Measurements from ENCODE around the gene ALKBH3.

The ALKBH3 gene

DNA sequence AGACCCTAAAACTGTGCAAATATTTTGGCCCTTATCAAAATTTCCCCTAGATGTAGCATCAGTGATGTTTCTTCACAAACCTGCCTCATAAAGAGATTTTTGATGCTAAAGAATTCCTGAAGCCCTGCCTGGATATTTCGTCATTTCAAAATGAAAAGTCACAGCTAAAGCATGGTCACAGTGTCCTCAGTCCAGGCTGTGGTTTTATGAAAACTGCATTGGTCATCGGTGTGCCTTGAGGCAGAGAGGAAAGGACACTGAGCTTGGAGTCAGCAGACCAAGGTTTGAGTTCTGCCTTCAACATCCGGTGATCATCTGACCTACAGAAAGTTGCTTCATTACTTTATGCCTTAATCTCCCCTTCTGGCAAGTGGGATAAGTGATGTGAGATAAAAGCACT, 34.8 kb upstream of the ALKBH3 start:
- TF ChIP-seq, protein P1, sequence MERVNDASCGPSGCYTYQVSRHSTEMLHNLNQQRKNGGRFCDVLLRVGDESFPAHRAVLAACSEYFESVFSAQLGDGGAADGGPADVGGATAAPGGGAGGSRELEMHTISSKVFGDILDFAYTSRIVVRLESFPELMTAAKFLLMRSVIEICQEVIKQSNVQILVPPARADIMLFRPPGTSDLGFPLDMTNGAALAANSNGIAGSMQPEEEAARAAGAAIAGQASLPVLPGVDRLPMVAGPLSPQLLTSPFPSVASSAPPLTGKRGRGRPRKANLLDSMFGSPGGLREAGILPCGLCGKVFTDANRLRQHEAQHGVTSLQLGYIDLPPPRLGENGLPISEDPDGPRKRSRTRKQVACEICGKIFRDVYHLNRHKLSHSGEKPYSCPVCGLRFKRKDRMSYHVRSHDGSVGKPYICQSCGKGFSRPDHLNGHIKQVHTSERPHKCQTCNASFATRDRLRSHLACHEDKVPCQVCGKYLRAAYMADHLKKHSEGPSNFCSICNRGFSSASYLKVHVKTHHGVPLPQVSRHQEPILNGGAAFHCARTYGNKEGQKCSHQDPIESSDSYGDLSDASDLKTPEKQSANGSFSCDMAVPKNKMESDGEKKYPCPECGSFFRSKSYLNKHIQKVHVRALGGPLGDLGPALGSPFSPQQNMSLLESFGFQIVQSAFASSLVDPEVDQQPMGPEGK (CRISPR knock-in tag; IDR thresholded peaks at IDR 0.05; ENCODE audit: borderline replicate concordance), result no peak
- TF ChIP-seq ARNTL (CRISPR knock-in tag; IDR thresholded peaks at IDR 0.05; ENCODE audit: borderline replicate concordance, low read depth) (no peak), ZNF70 (CRISPR knock-in tag; IDR thresholded peaks at IDR 0.05) (no peak), ZFP3 (CRISPR knock-in tag; IDR thresholded peaks at IDR 0.05) (no peak), CSDC2 (CRISPR knock-in tag; IDR thresholded peaks at IDR 0.05) (no peak), GLIS3 (CRISPR knock-in tag; IDR thresholded peaks at IDR 0.05) (no peak), OSR1 (CRISPR knock-in tag; IDR thresholded peaks at IDR 0.05) (no peak), ZFP30 (CRISPR knock-in tag; IDR thresholded peaks at IDR 0.05) (no peak), ZNF8 (CRISPR knock-in tag; IDR thresholded peaks at IDR 0.05) (no peak), TOX (CRISPR knock-in tag; IDR thresholded peaks at IDR 0.05; ENCODE audit: borderline replicate concordance) (no peak), ESRRG (CRISPR knock-in tag; IDR thresholded peaks at IDR 0.05) (no peak), ZNF565 (CRISPR knock-in tag; conservative IDR thresholded peaks at IDR 0.05; ENCODE audit: low read depth) (no peak), ZC3H10 (CRISPR knock-in tag; IDR thresholded peaks at IDR 0.05) (no peak), TCF4 (CRISPR knock-in tag; IDR thresholded peaks at IDR 0.05; ENCODE audit: borderline replicate concordance) (no peak)
- TF ChIP-seq, protein P2, sequence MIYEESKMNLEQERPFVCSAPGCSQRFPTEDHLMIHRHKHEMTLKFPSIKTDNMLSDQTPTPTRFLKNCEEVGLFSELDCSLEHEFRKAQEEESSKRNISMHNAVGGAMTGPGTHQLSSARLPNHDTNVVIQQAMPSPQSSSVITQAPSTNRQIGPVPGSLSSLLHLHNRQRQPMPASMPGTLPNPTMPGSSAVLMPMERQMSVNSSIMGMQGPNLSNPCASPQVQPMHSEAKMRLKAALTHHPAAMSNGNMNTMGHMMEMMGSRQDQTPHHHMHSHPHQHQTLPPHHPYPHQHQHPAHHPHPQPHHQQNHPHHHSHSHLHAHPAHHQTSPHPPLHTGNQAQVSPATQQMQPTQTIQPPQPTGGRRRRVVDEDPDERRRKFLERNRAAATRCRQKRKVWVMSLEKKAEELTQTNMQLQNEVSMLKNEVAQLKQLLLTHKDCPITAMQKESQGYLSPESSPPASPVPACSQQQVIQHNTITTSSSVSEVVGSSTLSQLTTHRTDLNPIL (CRISPR knock-in tag; IDR thresholded peaks at IDR 0.05; ENCODE audit: low read depth), result no peak
- TF ChIP-seq, protein P3, sequence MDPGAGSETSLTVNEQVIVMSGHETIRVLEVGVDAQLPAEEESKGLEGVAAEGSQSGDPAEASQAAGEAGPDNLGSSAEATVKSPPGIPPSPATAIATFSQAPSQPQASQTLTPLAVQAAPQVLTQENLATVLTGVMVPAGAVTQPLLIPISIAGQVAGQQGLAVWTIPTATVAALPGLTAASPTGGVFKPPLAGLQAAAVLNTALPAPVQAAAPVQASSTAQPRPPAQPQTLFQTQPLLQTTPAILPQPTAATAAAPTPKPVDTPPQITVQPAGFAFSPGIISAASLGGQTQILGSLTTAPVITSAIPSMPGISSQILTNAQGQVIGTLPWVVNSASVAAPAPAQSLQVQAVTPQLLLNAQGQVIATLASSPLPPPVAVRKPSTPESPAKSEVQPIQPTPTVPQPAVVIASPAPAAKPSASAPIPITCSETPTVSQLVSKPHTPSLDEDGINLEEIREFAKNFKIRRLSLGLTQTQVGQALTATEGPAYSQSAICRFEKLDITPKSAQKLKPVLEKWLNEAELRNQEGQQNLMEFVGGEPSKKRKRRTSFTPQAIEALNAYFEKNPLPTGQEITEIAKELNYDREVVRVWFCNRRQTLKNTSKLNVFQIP (CRISPR knock-in tag; IDR thresholded peaks at IDR 0.05; ENCODE audit: borderline replicate concordance, low read depth), result no peak
- TF ChIP-seq, protein P4, sequence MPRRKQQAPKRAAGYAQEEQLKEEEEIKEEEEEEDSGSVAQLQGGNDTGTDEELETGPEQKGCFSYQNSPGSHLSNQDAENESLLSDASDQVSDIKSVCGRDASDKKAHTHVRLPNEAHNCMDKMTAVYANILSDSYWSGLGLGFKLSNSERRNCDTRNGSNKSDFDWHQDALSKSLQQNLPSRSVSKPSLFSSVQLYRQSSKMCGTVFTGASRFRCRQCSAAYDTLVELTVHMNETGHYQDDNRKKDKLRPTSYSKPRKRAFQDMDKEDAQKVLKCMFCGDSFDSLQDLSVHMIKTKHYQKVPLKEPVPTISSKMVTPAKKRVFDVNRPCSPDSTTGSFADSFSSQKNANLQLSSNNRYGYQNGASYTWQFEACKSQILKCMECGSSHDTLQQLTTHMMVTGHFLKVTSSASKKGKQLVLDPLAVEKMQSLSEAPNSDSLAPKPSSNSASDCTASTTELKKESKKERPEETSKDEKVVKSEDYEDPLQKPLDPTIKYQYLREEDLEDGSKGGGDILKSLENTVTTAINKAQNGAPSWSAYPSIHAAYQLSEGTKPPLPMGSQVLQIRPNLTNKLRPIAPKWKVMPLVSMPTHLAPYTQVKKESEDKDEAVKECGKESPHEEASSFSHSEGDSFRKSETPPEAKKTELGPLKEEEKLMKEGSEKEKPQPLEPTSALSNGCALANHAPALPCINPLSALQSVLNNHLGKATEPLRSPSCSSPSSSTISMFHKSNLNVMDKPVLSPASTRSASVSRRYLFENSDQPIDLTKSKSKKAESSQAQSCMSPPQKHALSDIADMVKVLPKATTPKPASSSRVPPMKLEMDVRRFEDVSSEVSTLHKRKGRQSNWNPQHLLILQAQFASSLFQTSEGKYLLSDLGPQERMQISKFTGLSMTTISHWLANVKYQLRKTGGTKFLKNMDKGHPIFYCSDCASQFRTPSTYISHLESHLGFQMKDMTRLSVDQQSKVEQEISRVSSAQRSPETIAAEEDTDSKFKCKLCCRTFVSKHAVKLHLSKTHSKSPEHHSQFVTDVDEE (CRISPR knock-in tag; IDR thresholded peaks at IDR 0.05), result no peak
- ATAC-seq, result no peak

DNA sequence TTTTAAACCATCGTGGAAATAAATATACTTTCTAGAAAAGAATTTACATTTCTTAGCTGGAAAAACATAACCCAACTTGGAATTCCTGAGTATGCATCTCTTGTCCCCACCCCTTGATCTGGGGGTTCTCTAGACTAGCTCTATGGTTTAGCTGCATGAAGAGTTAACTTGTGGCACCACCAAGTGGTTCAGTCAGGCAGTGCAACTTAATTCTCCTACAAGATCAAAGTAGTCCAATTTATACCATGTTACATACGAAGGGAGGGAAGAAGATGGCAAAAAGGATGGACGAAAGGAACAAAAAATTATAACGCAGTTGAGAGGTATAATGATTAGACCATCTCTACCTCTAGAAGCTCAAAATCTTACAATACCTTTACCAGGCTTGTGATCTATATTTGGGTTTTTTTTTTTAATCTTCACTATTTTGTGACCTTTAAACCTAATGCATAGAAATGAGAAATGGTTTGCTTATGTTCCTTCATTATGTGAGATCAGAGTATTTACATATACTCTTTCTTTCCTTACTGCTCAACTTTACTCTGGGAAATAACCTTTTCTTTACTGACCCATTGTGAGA, 28.5 kb upstream of the ALKBH3 start:
- TF ChIP-seq ARNTL (CRISPR knock-in tag; IDR thresholded peaks at IDR 0.05; ENCODE audit: borderline replicate concordance, low read depth) (no peak), BACH2 (CRISPR knock-in tag; IDR thresholded peaks at IDR 0.05; ENCODE audit: borderline replicate concordance) (no peak), ZFP3 (CRISPR knock-in tag; IDR thresholded peaks at IDR 0.05) (no peak)
- ATAC-seq, result peak; percentile 94

DNA sequence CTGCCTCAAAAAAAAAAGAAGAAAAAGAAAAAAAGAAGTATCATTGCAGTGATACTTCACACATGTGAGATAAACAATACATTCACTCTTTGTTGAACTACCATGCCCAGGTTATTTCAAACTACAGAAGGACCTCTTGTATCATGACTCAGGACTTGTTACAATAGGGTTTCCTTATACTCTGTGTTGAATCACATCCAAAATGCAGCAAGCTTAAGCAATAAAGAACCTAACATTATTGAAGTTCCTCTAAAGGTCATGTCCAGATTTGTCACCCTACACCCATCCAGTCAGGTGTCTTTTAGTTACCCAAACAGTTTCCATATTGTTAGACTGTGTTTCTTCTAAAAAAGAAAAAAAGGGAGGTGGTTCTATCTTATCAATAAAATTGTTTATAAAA, 26.9 kb upstream of the ALKBH3 start:
- no peak for ATAC-seq
- no peak for TF ChIP-seq ZFP30 (CRISPR knock-in tag; IDR thresholded peaks at IDR 0.05)
- TF ChIP-seq ARNTL (CRISPR knock-in tag; IDR thresholded peaks at IDR 0.05; ENCODE audit: borderline replicate concordance, low read depth), result no peak
- TF ChIP-seq, protein P1 (CRISPR knock-in tag; IDR thresholded peaks at IDR 0.05; ENCODE audit: borderline replicate concordance), result no peak
- TF ChIP-seq PPARA (CRISPR knock-in tag; IDR thresholded peaks at IDR 0.05; ENCODE audit: borderline replicate concordance), result no peak
- TF ChIP-seq GLIS3 (CRISPR knock-in tag; IDR thresholded peaks at IDR 0.05), result no peak
- no peak for TF ChIP-seq TCF4 (CRISPR knock-in tag; IDR thresholded peaks at IDR 0.05; ENCODE audit: borderline replicate concordance)

Data from SK-N-SH treated with all-trans-retinoic acid at 6 μM for 48 hours (cell line).